Measurements from ENCODE around the gene BAIAP2L2. TPM values are rescaled to one million over a fixed set of nuclear protein-coding genes. Genes with fewer than 3 reads are reported as not detected.

The BAIAP2L2 gene, protein sequence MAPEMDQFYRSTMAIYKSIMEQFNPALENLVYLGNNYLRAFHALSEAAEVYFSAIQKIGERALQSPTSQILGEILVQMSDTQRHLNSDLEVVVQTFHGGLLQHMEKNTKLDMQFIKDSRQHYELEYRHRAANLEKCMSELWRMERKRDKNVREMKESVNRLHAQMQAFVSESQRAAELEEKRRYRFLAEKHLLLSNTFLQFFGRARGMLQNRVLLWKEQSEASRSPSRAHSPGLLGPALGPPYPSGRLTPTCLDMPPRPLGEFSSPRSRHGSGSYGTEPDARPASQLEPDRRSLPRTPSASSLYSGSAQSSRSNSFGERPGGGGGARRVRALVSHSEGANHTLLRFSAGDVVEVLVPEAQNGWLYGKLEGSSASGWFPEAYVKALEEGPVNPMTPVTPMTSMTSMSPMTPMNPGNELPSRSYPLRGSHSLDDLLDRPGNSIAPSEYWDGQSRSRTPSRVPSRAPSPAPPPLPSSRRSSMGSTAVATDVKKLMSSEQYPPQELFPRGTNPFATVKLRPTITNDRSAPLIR
- total RNA-seq, result 0.31 TPM

GRCh38 chr22:38110008-38110862 is at the start of gene BAIAP2L2:
Gene BAIAP2L2, minus strand, starts transcription at chr22:38110684. Its CDS starts 159 bp downstream, at chr22:38110525.

DNA sequence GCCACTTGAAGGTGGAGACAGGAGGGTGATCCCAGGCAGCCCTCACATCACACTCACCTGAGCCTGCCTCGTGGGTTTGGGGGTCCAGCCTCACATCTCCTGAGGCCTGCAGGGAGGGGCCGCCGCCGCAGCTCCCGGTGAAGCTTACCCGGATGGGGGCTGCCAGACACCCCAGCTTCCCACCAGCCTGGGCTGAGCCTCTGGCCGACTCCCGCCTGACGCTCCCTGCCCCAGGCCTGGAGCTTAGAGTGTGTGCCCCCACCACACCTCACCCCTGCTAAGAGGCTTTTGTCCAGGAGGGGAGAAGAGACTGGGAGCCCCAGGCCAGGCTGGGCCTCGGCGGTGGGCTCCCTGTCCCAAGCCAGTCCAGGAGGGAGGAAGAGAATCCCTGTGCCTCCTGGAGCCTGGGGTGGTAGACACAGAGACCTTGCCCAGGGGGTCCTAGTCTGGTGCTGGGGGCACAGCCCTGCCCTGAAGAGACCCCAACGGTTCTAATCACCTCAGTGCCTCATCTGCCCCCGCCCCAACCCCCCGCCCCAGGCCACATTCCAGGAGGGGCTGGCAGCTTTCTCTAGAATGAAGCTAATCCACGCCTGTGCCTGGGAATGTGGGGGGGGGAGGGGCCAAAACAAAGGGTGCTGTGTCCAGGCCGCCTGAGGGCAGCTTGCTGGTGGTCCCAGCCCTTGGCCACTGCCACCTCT is 26.4 kb downstream of the BAIAP2L2 start, which contains the start of gene SLC16A8:
SLC16A8 (minus strand) TSS at position 254 of the 701 bp plus-strand sequence. CDS start 1,311 bp downstream, outside the sequence.

GRCh38 chr22:38056969-38057891 is 53.3 kb downstream of the BAIAP2L2 start, which contains the start of gene PICK1:
Gene PICK1, plus strand, starts transcription at chr22:38057404. Its CDS starts 406 bp downstream, at chr22:38057810.

Other genes with a start within 250 kb of the BAIAP2L2 start
- 38.8 TPM for gene MICALL1, start 204.4 kb downstream of the BAIAP2L2 start, total RNA-seq
- gene C22orf23, start 157.1 kb downstream of the BAIAP2L2 start, total RNA-seq, result 0.63 TPM
- gene POLR2F, start 157.0 kb downstream of the BAIAP2L2 start, total RNA-seq, result 44.8 TPM
- 3.4 TPM for gene SOX10, start 126.1 kb downstream of the BAIAP2L2 start, total RNA-seq
- gene PICK1, start 53.3 kb downstream of the BAIAP2L2 start, total RNA-seq, result 34.4 TPM
- 1.3 TPM for gene SLC16A8, start 26.5 kb downstream of the BAIAP2L2 start, total RNA-seq
- gene PLA2G6, start 71.1 kb upstream of the BAIAP2L2 start, total RNA-seq, result 43.5 TPM
- gene MAFF, start 91.3 kb upstream of the BAIAP2L2 start, total RNA-seq, result 3.4 TPM
- gene TMEM184B, start 162.3 kb upstream of the BAIAP2L2 start, total RNA-seq, result 17.8 TPM
- gene CSNK1E, start 206.7 kb upstream of the BAIAP2L2 start, total RNA-seq, result 337 TPM

Data from parietal lobe (tissue), 1 donor.